Esophagus muscularis mucosa (tissue), 4 donors: ENCODE results near the gene GABARAPL2. TPM values are rescaled to one million over a fixed set of nuclear protein-coding genes. Genes with fewer than 3 reads are reported as not detected.
"Not testable (repeated sequence)": the region's sequence is repeated elsewhere in the genome, so short reads cannot be mapped to it uniquely, and the experiment has no call there.

ENCODE experiments used
- DNase-seq: peaks from one replicate; pipeline ENCODE4 v3.0.0-alpha.2; 2017; ENCODE audit errors: extremely low spot score
- H3K27ac ChIP-seq, 4 donors: fragments of 200-600 bp; sonication (generic); replicated peaks in 1 of 4; 1 replicate in 3 of 4; 2 replicates in 1 of 4; pipeline ENCODE4 v1.5.1; 2016 to 2019; ENCODE audit warnings: mild to moderate bottlenecking in 1 of 4
- H3K27me3 ChIP-seq, 4 donors: fragments of 200-600 bp; sonication (generic); one replicate each; pipeline versions ENCODE4 v1.5.1 to v1.6.0; 2016 to 2019
- H3K36me3 ChIP-seq, 4 donors: fragments of 200-600 bp; sonication (generic); one replicate each; pipeline ENCODE4 v1.5.1; 2016 to 2019
- H3K4me1 ChIP-seq, 4 donors: fragments of 200-600 bp; sonication (generic); one replicate each; pipeline ENCODE4 v1.5.1; 2016 to 2019
- H3K4me3 ChIP-seq, 4 donors: fragments of 200-600 bp; sonication (generic); 1 replicate in 2 of 4; 2 replicates in 2 of 4; pipeline ENCODE4 v1.5.1; 2016 to 2019; ENCODE audit warnings: mild to moderate bottlenecking in 4 of 4, moderate library complexity in 1 of 4
- H3K9me3 ChIP-seq, 4 donors: fragments of 200-600 bp; sonication (generic); 1 replicate in 3 of 4; 2 replicates in 1 of 4; pipeline ENCODE4 v1.5.1; 2016 to 2019
- CTCF ChIP-seq, 3 experiments: fragments of 200-600 bp in 2 of 3; fragments of 450-650 bp in 1 of 3; sonication (generic) in 2 of 3; IDR thresholded peaks; one replicate each; pipeline ENCODE4 v1.5.1; 2017 to 2019; ENCODE audit warnings: antibody characterized with exemption in 3 of 3, mild to moderate bottlenecking in 2 of 3, moderate library complexity in 1 of 3
- EP300 ChIP-seq: sonication (generic); formaldehyde crosslinking; IDR thresholded peaks from one replicate; pipeline ENCODE4 v1.6.1; 2017; ENCODE audit warnings: antibody characterized with exemption
- POLR2A ChIP-seq: fragments of 450-650 bp; IDR thresholded peaks from one replicate; pipeline ENCODE4 v1.6.1; 2017; ENCODE audit warnings: antibody characterized with exemption, moderate library complexity, mild to moderate bottlenecking, low read depth
- POLR2AphosphoS5 ChIP-seq, 2 donors: sonication (generic); formaldehyde crosslinking; IDR thresholded peaks; one replicate each; pipeline ENCODE4 v1.6.1; 2017; ENCODE audit warnings: antibody characterized with exemption in 2 of 2
- WGBS: methylation state at CpG from one replicate; pipeline ENCODE4 v1.1.5; 2018; 5-methylcytosine and 5-hydroxymethylcytosine counted together
- intact Hi-C: fragments of 100-400 bp; cut with DNase I; formaldehyde crosslinking; loops from one replicate; pipeline ENCODE4 v1.15.1; 2023
- total RNA-seq, 4 donors: library from RNA; depleted of rRNA; stranded (reverse); fragments of >200 nt; gene quantifications; one replicate each; pipeline versions ENCODE4 v1.1.0 to v1.2.1, GENCODE V29; 2016

GABARAPL2 gene
- total RNA-seq, 4 donors from 2014 or later: 84.5 to 114 (median 101) TPM

GRCh38 chr16:75534560-75535205, 31.5 kb upstream of the GABARAPL2 start:
- Histone ChIP-seq H3K27me3 (no peaks in the 10 kb centered on the region), H3K27ac (no peak overlapping the region), H3K36me3 (no peaks in the 10 kb centered on the region), H3K4me1 (no peaks in the 10 kb centered on the region), H3K9me3 (no peaks in the 10 kb centered on the region), H3K4me3 (no peak overlapping the region)
- WGBS: 89% methylated on average over 17 of the region's 19 CpGs
- intact Hi-C loops: no loop called here
- TF ChIP-seq EP300 (no peak), POLR2A (no peak), POLR2AphosphoS5 (IDR thresholded peaks at IDR 0.05) (no peak), CTCF (IDR thresholded peaks at IDR 0.05) (no peak)
- DNase-seq: no peak

- intact Hi-C loops: no loop called here
- no peak for TF ChIP-seq POLR2A
- TF ChIP-seq POLR2AphosphoS5 (IDR thresholded peaks at IDR 0.05): no peak
- no peak for TF ChIP-seq CTCF (IDR thresholded peaks at IDR 0.05)
- TF ChIP-seq EP300: no peak
- Histone ChIP-seq H3K4me1 (no peaks in the 10 kb centered on the region), H3K4me3 (no peak overlapping the region), H3K36me3 (peaks cover 0 to 2% (median 0%) of the 10 kb centered on the region in 4 donors), H3K9me3 (no peaks in the 10 kb centered on the region), H3K27me3 (no peaks in the 10 kb centered on the region), H3K27ac (no peak overlapping the region)
- no peak for DNase-seq
- WGBS: 66% methylated on average over 34 of the region's 34 CpGs
Observed at GRCh38 chr16:75535211-75535843, 30.9 kb upstream of the GABARAPL2 start.

- Histone ChIP-seq H3K4me1 (no peaks in the 10 kb centered on the region), H3K36me3 (peaks cover 0 to 5% (median 0%) of the 10 kb centered on the region in 4 donors), H3K27me3 (no peaks in the 10 kb centered on the region), H3K27ac (no peak within 1 kb of the TSS), H3K9me3 (no peaks in the 10 kb centered on the region), H3K4me3 (no peak within 1 kb of the TSS)
- intact Hi-C loops: no loop called here
- TF ChIP-seq POLR2A (no peak), CTCF (IDR thresholded peaks at IDR 0.05) (no peak), POLR2AphosphoS5 (IDR thresholded peaks at IDR 0.05) (no peak), EP300 (no peak)
- DNase-seq: no peak
- 89% methylated on average over 4 of the region's 7 CpGs for WGBS
Observed at GRCh38 chr16:75535901-75536300, 30.3 kb upstream of the GABARAPL2 start, which contains the start of gene CHST5. Gene CHST5 (minus strand): TSS chr16:75536108. CDS start chr16:75530384, 5,724 bp downstream.

- no peaks in the 10 kb centered on the region for H3K9me3 ChIP-seq
- 86% methylated on average over 4 of the region's 4 CpGs for WGBS
- peaks cover 0 to 24% (median 4%) of the 10 kb centered on the region in 4 donors for H3K36me3 ChIP-seq
- intact Hi-C loops: no loop called here
- H3K27ac ChIP-seq: no peak overlapping the region
- no peak for TF ChIP-seq POLR2A
- no peak for TF ChIP-seq CTCF (IDR thresholded peaks at IDR 0.05)
- TF ChIP-seq EP300: no peak
- no peak for TF ChIP-seq POLR2AphosphoS5 (IDR thresholded peaks at IDR 0.05)
- H3K27me3 ChIP-seq: no peaks in the 10 kb centered on the region
- no peak overlapping the region for H3K4me3 ChIP-seq
- no peaks in the 10 kb centered on the region for H3K4me1 ChIP-seq
- DNase-seq: no peak
Observed at GRCh38 chr16:75537776-75538175, 28.4 kb upstream of the GABARAPL2 start.

- intact Hi-C loops, DNase-seq: not testable (repeated sequence)
- WGBS: 75% methylated on average over 9 of the region's 10 CpGs
Observed at GRCh38 chr16:75538882-75539565, 27.2 kb upstream of the GABARAPL2 start.

More at GRCh38 chr16:75538882-75539565, 27.2 kb upstream of the GABARAPL2 start:
- H3K9me3 ChIP-seq, H3K4me3 ChIP-seq, H3K27ac ChIP-seq, H3K4me1 ChIP-seq, H3K27me3 ChIP-seq: not testable (repeated sequence)
- H3K36me3 ChIP-seq: peaks cover 0 to 32% (median 6%) of the 10 kb centered on the region in 4 donors
